Measurements from ENCODE around the gene FLT4.

The FLT4 gene

GRCh38 chr5:180595381-180596114, 53.9 kb downstream of the FLT4 start:
- H3K4me3 ChIP-seq (ENCODE audit: low read length), result no peak overlapping the region
- TF ChIP-seq, protein P1, sequence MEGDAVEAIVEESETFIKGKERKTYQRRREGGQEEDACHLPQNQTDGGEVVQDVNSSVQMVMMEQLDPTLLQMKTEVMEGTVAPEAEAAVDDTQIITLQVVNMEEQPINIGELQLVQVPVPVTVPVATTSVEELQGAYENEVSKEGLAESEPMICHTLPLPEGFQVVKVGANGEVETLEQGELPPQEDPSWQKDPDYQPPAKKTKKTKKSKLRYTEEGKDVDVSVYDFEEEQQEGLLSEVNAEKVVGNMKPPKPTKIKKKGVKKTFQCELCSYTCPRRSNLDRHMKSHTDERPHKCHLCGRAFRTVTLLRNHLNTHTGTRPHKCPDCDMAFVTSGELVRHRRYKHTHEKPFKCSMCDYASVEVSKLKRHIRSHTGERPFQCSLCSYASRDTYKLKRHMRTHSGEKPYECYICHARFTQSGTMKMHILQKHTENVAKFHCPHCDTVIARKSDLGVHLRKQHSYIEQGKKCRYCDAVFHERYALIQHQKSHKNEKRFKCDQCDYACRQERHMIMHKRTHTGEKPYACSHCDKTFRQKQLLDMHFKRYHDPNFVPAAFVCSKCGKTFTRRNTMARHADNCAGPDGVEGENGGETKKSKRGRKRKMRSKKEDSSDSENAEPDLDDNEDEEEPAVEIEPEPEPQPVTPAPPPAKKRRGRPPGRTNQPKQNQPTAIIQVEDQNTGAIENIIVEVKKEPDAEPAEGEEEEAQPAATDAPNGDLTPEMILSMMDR (IDR thresholded peaks at IDR 0.05; ENCODE audit: insufficient read depth, low read depth, low read length, missing control alignments), result no peak
- no peak for DNase-seq (ENCODE audit: low read depth)

GRCh38 chr5:180595046-180595379, 54.4 kb downstream of the FLT4 start:
- no peak for DNase-seq (ENCODE audit: low read depth)
- H3K4me3 ChIP-seq (ENCODE audit: low read length), result no peak overlapping the region
- TF ChIP-seq, protein P1 (IDR thresholded peaks at IDR 0.05; ENCODE audit: insufficient read depth, low read depth, low read length, missing control alignments), result no peak

- no peak overlapping the region for H3K4me3 ChIP-seq (ENCODE audit: low read length)
- TF ChIP-seq, protein P1 (IDR thresholded peaks at IDR 0.05; ENCODE audit: insufficient read depth, low read depth, low read length, missing control alignments), result no peak
- no peak for DNase-seq (ENCODE audit: low read depth)
Measured at GRCh38 chr5:180594311-180595045, 54.9 kb downstream of the FLT4 start.

DNA sequence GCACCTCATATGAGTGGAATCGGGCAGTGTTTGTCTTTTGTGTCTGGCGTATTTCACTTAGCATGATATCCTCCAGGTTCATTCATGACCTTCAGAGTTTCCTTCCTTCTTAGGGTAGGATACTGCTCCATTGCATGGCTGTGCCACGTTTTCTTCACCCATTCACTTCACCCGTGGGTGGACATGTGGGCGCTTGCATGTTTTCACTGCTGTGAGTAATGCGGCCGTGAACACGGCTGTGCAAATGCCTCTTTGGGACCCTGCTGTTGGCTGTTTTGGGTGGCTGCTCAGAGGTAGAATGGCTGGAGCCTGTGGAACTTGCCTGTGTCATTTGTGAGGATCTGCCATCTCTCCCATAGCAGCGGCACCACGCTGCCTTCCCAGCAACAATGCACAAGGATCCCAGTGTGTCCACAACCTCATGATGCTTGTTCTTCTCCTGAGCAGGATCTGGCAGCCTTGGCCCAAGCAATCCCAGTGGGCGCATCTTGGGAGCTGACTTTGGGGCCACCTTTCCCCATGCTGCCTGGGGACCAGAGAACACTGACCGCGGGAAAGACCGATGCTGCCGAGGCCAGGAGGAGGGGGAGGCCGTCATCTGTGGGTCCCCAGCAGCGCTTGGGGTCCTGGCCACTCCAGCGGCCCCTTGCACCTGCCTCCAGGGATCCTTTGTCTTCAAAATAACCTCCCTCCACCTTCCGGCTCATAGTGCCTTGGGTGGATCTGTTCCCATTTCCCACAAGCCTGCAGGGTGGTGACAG, 55.8 kb downstream of the FLT4 start:
- no peak overlapping the region for H3K4me3 ChIP-seq (ENCODE audit: low read length)
- no peak for DNase-seq (ENCODE audit: low read depth)
- TF ChIP-seq, protein P1 (IDR thresholded peaks at IDR 0.05; ENCODE audit: insufficient read depth, low read depth, low read length, missing control alignments), result no peak

DNA sequence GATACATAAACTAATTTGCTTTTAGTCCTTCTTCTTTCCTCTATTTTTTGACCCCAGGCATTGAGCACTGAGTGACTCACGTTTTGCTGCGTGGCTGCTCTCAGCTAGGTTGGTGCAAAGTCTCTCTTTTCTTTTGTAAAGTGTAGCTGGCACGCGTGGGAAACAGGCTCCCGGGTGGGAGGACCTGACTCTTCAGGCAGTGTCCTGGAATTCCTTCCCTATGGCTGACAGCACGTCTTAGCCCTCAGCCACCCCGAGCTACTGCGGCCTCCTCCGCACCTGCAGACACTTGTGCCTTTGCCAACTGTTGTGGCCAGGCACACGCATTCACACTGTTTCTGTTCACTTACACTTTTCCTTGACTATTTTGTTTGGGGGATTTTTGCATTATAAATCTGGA, 57.2 kb downstream of the FLT4 start:
- no peak overlapping the region for H3K4me3 ChIP-seq (ENCODE audit: low read length)
- no peak for DNase-seq (ENCODE audit: low read depth)
- TF ChIP-seq, protein P1 (IDR thresholded peaks at IDR 0.05; ENCODE audit: insufficient read depth, low read depth, low read length, missing control alignments), result no peak

DNA sequence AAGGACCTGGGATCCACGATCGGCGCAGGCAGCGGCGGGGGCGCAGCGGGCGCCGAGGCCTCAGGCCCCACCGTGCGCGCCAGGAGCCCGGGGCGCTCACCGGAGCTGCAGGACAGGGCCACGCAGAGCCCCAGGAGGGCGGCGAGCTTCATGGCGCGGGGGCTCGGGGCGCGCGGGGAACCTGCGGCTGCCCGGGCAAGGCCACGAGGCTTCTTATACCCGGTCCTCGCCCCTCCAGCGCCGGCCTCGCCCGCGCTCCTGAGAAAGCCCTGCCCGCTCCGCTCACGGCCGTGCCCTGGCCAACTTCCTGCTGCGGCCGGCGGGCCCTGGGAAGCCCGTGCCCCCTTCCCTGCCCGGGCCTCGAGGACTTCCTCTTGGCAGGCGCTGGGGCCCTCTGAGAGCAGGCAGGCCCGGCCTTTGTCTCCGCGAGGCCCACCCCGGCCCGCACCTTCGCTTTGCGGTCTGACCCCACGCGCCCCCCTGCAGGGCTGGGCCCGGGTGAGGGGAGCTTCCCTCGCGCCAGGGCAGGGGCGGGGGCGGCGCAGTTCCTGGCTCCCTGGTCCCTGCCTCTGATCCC, 58.0 kb downstream of the FLT4 start, which contains the start of gene SCGB3A1:
Gene SCGB3A1 (minus strand): TSS at position 189 of the 577 bp plus-strand sequence. CDS start 37 bp downstream, at position 152.
- TF ChIP-seq, protein P1 (IDR thresholded peaks at IDR 0.05; ENCODE audit: insufficient read depth, low read depth, low read length, missing control alignments), result no peak
- no peak for DNase-seq (ENCODE audit: low read depth)
- H3K4me3 ChIP-seq (ENCODE audit: low read length), result no peak within 1 kb of the TSS
